HepG2 (cell line): ENCODE results near the gene GALNT12. TPM values are rescaled to one million over a fixed set of nuclear protein-coding genes. Genes with fewer than 3 reads are reported as not detected.

Experiments
- ATF1 ChIP-seq: IDR thresholded peaks from 2 replicates; pipeline ENCODE4 v1.6.1; 2016; ENCODE audit warnings: mild to moderate bottlenecking, control low read depth
- BRD4 ChIP-seq: sonication (generic); formaldehyde crosslinking; IDR thresholded peaks from 2 replicates; pipeline ENCODE4 v1.4.0; 2020; ENCODE audit warnings: missing genetic modification reagents
- CREM ChIP-seq, 2 experiments: sonication (generic) in 1 of 2; formaldehyde crosslinking in 1 of 2; IDR thresholded peaks; 2 replicates each; pipeline versions ENCODE4 v1.4.0 to v1.6.1; 2016 to 2020; ENCODE audit warnings: antibody characterized with exemption in 1 of 2, mild to moderate bottlenecking in 1 of 2, missing genetic modification reagents in 1 of 2
- DPF2 ChIP-seq: sonication (generic); formaldehyde crosslinking; IDR thresholded peaks from 2 replicates; pipeline ENCODE4 v1.4.0; 2020; ENCODE audit warnings: mild to moderate bottlenecking, low read depth, missing genetic modification reagents, borderline replicate concordance
- HDAC6 ChIP-seq: fragments of 200-600 bp; sonication (generic); IDR thresholded peaks from 2 replicates; pipeline ENCODE4 v1.7.0; 2017; ENCODE audit warnings: mild to moderate bottlenecking, antibody characterized with exemption, low read length, low read depth
- KDM1A ChIP-seq: IDR thresholded peaks from 2 replicates; pipeline ENCODE4 v1.6.1; 2016; ENCODE audit warnings: missing compliant biosample characterization
- KLF9 ChIP-seq: IDR thresholded peaks from 2 replicates; pipeline ENCODE4 v1.6.1; 2016; ENCODE audit warnings: low read depth
- NCOA2 ChIP-seq: sonication (generic); formaldehyde crosslinking; IDR thresholded peaks from 2 replicates; pipeline ENCODE4 v1.8.0; 2022; ENCODE audit warnings: inconsistent platforms
- PHF5A ChIP-seq: IDR thresholded peaks from one replicate; pipeline ENCODE4 v1.6.1; 2018; ENCODE audit warnings: low read depth, missing genetic modification reagents; ENCODE audit not compliant: unreplicated experiment
- PITX1 ChIP-seq: sonication (generic); formaldehyde crosslinking; IDR thresholded peaks from 2 replicates; pipeline ENCODE4 v1.5.1; 2020; ENCODE audit warnings: mild to moderate bottlenecking, missing genetic modification reagents
- ZBTB40 ChIP-seq, 2 experiments: fragments of 450-650 bp in 1 of 2; sonication (generic) in 1 of 2; formaldehyde crosslinking in 1 of 2; IDR thresholded peaks; 2 replicates each; pipeline versions ENCODE4 v1.6.1 to v1.8.0; 2016 to 2022; ENCODE audit warnings: antibody characterized with exemption in 1 of 2, mild to moderate bottlenecking in 1 of 2, missing genetic modification reagents in 1 of 2
- ZNF225 ChIP-seq: sonication (generic); formaldehyde crosslinking; IDR thresholded peaks from 2 replicates; pipeline ENCODE4 v1.4.0; 2020; ENCODE audit warnings: mild to moderate bottlenecking, missing genetic modification reagents
- ZNF331 ChIP-seq: sonication (generic); formaldehyde crosslinking; IDR thresholded peaks from 2 replicates; pipeline ENCODE4 v1.4.0; 2020; ENCODE audit warnings: missing genetic modification reagents
- ZNF556 ChIP-seq: sonication (generic); formaldehyde crosslinking; IDR thresholded peaks from 2 replicates; pipeline ENCODE4 v1.4.0; 2020; ENCODE audit warnings: mild to moderate bottlenecking, missing genetic modification reagents, borderline replicate concordance
- polyA plus RNA-seq, 8 experiments: library from polyadenylated mRNA; depleted of rRNA in 3 of 8; stranded (reverse) in 7 of 8; unstranded in 1 of 8; fragments of >200 nt; fragmentation: Illumina TruSeq in 4 of 8; extraction: Trizol in 4 of 8; gene quantifications; 2 replicates each; pipeline versions ENCODE4 v1.2.1 to v1.2.3, GENCODE V29; 2011 to 2016; ENCODE audit warnings: low read depth in 4 of 8, missing spikeins in 1 of 8, mixed read lengths in 1 of 8; ENCODE audit not compliant: insufficient read depth in 1 of 8
- total RNA-seq, 5 experiments: library from RNA; depleted of rRNA; stranded (reverse); fragments of >200 nt; fragmentation: Illumina TruSeq; extraction: Trizol; gene quantifications; 2 replicates each; pipeline ENCODE4 v1.2.3, GENCODE V29; 2016; ENCODE audit warnings: low read depth in 1 of 5
- TF ChIP-seq, protein P1 (sequence below): sonication (generic); formaldehyde crosslinking; IDR thresholded peaks from 2 replicates; pipeline ENCODE4 v1.4.0; 2020; ENCODE audit warnings: missing genetic modification reagents, mild to moderate bottlenecking, borderline replicate concordance
- TF ChIP-seq, protein P2 (sequence below): IDR thresholded peaks from 2 replicates; pipeline ENCODE4 v1.6.1; 2016; ENCODE audit warnings: control low read depth

Gene GALNT12
- total and polyA plus RNA-seq, 2 of the 13 experiments (the other 11 are each of a cell fraction or from before 2014, with no cell fraction given): 0.07 TPM; not detected in 1

DNA sequence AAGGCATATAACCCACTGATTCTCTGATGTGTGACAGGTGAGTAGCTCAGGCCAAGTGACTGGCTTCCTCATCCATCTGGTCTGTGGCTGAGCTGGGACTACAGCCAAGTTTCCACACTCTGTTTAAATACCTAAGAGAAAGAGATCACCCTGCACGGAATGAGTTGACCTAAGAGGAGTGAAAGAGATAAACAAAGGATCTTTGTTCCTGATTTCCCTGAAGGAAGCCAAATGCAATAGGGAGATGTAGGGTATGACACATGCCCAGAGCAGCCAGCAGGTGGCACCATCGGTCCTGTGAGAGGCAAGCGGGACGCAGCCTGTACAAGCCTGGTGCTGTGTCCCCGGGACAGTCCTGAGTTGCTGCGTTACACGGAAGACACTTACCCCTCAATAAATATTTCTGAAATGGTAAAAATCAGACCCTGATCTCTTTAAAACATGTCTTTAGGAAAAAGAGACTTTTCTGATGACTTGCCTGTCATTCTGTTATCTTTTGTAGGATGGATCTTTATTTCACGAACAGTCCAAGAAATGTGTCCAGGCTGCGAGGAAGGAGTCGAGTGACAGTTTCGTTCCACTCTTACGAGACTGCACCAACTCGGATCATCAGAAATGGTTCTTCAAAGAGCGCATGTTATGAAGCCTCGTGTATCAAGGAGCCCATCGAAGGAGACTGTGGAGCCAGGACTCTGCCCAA, 41.1 kb downstream of the GALNT12 start (continued):
- TF ChIP-seq ZBTB40 (IDR thresholded peaks at IDR 0.05) (no peak), ZBTB40 (CRISPR knock-in tag; IDR thresholded peaks at IDR 0.05) (no peak), HDAC6 (no peak), KDM1A (CRISPR knock-in tag) (no peak), ZNF331 (CRISPR knock-in tag) (peak; percentile 47; the same call in 1 of the 2 replicates), ZNF556 (no peak), NCOA2 (CRISPR knock-in tag) (no peak), ATF1 (CRISPR knock-in tag) (no peak), KLF9 (CRISPR knock-in tag) (no peak), DPF2 (no peak), CREM (IDR thresholded peaks at IDR 0.05) (no peak), CREM (CRISPR knock-in tag; IDR thresholded peaks at IDR 0.05) (no peak), ZNF225 (no peak), PITX1 (CRISPR knock-in tag) (no peak; the same call in 1 of the 2 replicates), PHF5A (CRISPR knock-in tag) (no peak), BRD4 (CRISPR knock-in tag) (no peak)
- TF ChIP-seq, protein P1, sequence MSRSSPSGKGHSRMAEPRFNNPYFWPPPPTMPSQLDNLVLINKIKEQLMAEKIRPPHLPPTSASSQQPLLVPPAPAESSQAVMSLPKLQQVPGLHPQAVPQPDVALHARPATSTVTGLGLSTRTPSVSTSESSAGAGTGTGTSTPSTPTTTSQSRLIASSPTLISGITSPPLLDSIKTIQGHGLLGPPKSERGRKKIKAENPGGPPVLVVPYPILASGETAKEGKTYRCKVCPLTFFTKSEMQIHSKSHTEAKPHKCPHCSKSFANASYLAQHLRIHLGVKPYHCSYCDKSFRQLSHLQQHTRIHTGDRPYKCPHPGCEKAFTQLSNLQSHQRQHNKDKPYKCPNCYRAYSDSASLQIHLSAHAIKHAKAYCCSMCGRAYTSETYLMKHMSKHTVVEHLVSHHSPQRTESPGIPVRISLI (CRISPR knock-in tag): no peak
- TF ChIP-seq, protein P2, sequence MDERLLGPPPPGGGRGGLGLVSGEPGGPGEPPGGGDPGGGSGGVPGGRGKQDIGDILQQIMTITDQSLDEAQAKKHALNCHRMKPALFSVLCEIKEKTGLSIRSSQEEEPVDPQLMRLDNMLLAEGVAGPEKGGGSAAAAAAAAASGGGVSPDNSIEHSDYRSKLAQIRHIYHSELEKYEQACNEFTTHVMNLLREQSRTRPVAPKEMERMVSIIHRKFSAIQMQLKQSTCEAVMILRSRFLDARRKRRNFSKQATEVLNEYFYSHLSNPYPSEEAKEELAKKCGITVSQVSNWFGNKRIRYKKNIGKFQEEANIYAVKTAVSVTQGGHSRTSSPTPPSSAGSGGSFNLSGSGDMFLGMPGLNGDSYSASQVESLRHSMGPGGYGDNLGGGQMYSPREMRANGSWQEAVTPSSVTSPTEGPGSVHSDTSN (CRISPR knock-in tag): no peak
